GM19397 (cell line): ENCODE measurements around the gene WNT10A.
"Not testable (repeated sequence)": the region's sequence is repeated elsewhere in the genome, so short reads cannot be mapped to it uniquely, and the experiment has no call there.

Experiments used
- ATAC-seq: cut with Tn5 transposase; IDR thresholded peaks from one replicate; pipeline ENCODE4 v1.9.1; 2021; ENCODE audit warnings: mild to moderate bottlenecking, moderate library complexity; ENCODE audit not compliant: unreplicated experiment

Gene WNT10A

GRCh38 chr2:218880102-218880858 lies at the start of gene WNT10A:
Gene WNT10A, plus strand, starts transcription at chr2:218880852. Its CDS starts 144 bp downstream, at chr2:218880996.
- ATAC-seq, result peak; percentile 56

- no peak for ATAC-seq
Measured at GRCh38 chr2:218831378-218831990, 49.2 kb upstream of the WNT10A start, which contains the start of gene PRKAG3. Gene PRKAG3, minus strand, starts transcription at chr2:218831803.

GRCh38 chr2:218832081-218832480 lies 48.6 kb upstream of the WNT10A start:
- ATAC-seq, result no peak

- ATAC-seq, result no peak
Measured at GRCh38 chr2:218832520-218832919, 48.1 kb upstream of the WNT10A start.

- ATAC-seq, result no peak
Measured at GRCh38 chr2:218833023-218833609, 47.5 kb upstream of the WNT10A start.

- no peak for ATAC-seq
Measured at GRCh38 chr2:218834685-218835084, 46.0 kb upstream of the WNT10A start.

GRCh38 chr2:218837495-218837894 lies 43.2 kb upstream of the WNT10A start:
- no peak for ATAC-seq

GRCh38 chr2:218839430-218839829 lies 41.2 kb upstream of the WNT10A start:
- ATAC-seq, result no peak

- ATAC-seq, result no peak
Measured at GRCh38 chr2:218839888-218840287, 40.8 kb upstream of the WNT10A start.

- ATAC-seq, result not testable (repeated sequence)
Measured at GRCh38 chr2:218844334-218844733, 36.3 kb upstream of the WNT10A start.

- not testable (repeated sequence) for ATAC-seq
Measured at GRCh38 chr2:218846963-218847362, 33.7 kb upstream of the WNT10A start.

- ATAC-seq, result no peak
Measured at GRCh38 chr2:218849721-218850120, 30.9 kb upstream of the WNT10A start.

GRCh38 chr2:218850796-218851195 lies 29.9 kb upstream of the WNT10A start:
- no peak for ATAC-seq

GRCh38 chr2:218851286-218851685 lies 29.4 kb upstream of the WNT10A start:
- ATAC-seq, result no peak

- no peak for ATAC-seq
Measured at GRCh38 chr2:218852911-218853667, 27.6 kb upstream of the WNT10A start.

- no peak for ATAC-seq
Measured at GRCh38 chr2:218853766-218854165, 26.9 kb upstream of the WNT10A start.

- ATAC-seq, result no peak
Measured at GRCh38 chr2:218854860-218855259, 25.8 kb upstream of the WNT10A start.

GRCh38 chr2:218855305-218856166 lies 25.1 kb upstream of the WNT10A start:
- ATAC-seq, result no peak

GRCh38 chr2:218856167-218856895 lies 24.3 kb upstream of the WNT10A start:
- no peak for ATAC-seq

- ATAC-seq, result no peak
Measured at GRCh38 chr2:218856896-218857243, 23.8 kb upstream of the WNT10A start.
